ENCODE data around the gene KLHL30.

Gene KLHL30

DNA sequence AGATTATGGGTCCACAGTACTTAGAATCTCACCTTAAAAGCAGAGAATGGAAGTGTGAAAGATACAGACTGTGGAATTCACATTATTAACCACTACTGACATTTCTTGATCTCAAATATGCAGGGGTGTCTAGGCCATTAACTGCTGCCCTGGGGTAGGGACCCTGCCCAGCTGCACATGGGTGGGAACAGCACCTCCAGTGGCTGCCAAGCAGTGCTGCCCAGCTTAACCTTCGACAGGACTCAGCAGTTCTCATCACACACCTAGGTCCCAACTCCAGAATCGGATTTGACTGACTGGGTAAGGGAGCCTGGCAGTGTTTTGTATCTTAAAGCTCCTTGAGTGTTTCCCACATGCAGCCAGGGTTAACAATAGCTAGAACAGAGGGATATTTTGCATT lies 35.2 kb downstream of the KLHL30 start:
- no peak for DNase-seq (ENCODE audit: low read depth in 2 of 2, low spot score in 1 of 2)

DNA sequence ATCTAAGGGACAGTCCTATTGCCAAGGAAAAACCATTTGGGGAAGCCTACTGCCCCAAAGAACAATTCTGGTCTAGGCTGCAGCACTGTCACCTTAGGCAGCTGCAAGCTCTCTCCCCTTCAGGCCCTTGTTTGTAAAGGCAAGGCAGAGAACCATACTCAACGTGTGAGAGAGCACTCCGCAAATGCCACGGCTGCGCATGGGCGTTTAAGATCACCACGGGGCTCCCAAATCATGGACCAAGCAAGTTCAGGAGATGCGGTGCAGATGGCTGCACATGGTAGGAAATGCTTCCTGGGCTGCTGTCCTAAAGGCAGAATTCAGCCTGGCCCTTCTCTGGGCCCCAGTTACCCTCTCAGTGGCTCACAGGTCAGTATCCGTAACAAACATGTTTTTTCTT lies 35.8 kb downstream of the KLHL30 start:
- no peak for DNase-seq (ENCODE audit: low read depth in 2 of 2, low spot score in 1 of 2)

DNA sequence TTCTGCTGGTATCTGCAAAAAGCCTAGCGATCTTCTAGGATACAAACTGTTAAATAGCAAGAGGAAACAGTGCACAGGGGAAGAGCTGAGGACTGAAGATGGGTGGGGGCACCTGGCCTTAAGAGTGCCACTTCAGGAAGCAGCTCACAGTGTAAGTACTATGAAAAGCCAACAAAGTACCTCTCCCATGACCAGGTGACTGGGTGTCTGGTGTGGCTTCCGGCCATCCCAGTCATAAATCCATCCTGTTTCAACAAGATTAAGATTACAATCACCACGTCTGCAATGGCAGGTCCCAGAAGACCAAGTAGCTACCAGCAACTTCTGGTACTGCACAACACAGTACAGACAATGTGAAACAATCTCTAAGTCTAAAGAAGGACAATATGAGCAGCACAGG lies 36.2 kb downstream of the KLHL30 start:
- DNase-seq (ENCODE audit: low read depth in 2 of 2, low spot score in 1 of 2), result no peak

DNA sequence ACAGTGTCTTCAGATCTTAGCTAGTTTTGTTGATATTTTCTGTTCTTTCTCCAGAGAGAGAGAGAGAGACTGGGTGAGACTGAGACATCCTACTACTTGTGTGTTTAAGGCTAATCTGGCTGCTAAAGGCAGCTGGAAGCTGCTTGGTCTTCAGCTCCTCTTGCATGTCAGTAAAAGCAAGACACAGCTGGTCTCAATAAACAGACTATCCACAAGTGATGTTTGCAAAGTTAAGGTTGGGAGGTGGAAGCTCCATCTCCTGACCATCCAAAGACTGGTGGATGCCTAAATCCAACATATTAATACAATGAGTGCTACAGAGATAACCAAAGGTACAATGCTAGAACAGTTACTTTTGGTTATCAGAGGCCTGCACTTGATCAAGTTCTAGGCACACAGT lies 38.1 kb downstream of the KLHL30 start:
- DNase-seq (ENCODE audit: low read depth in 2 of 2, low spot score in 1 of 2), result no peak

DNA sequence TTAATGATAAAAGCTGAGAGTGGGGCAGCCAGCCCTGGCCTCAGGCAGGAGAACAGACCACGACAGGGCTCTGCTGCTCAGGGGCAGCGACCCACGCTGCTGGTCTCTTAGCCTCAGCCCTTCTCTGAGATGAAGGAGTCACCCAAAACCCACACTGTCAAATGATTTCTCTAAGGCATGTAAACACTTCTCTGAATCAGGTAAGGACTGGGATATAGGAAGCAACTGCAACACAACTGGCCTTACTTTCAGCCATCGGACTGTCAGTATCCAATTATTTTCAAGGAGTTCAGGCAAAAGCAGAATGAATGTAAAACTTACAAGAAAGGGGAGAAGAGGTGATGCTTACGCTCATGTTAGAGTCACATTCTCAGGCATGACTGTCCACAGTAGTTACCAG lies 42.1 kb downstream of the KLHL30 start:
- no peak for DNase-seq (ENCODE audit: low read depth in 2 of 2, low spot score in 1 of 2)

DNA sequence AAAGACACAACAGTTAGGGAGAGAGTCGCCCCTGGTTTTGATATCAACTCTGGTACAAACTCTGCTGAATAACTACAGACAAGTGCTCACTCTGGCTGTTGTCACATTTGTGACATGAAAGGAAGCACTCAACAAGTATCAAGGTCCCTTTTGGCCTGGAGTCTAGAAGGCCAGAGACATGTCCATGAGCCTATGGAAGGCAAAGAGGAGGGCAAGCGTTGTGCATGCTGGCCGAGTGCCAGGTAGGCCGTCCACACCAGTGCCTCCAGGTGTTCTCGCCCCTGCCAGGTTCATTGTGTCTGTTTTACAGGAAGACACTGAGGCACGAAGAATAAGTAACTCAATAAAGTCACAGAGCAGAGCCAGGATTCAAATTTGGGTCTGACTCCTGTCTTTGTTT lies 43.9 kb downstream of the KLHL30 start:
- no peak for DNase-seq (ENCODE audit: low read depth in 2 of 2, low spot score in 1 of 2)

DNA sequence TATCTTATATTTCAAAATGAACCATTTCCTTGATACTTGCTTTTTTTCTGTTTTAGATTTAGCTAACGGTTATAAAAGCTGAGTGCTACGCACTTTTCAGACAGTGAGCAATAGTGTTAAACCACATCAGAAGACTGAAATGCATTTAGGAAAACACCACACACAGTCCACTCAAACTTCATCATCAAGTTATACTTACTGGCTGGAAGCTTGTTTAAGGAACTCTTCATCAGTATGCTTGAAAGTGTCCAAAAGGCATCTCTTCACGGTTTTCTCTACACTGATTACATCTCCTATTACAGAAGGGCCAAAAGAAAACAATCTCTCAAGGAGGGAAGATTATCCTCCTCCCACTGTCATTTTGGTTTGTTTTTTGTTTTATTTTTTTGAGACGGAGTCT lies 45.4 kb downstream of the KLHL30 start:
- DNase-seq (ENCODE audit: low read depth in 2 of 2, low spot score in 1 of 2), result no peak

DNA sequence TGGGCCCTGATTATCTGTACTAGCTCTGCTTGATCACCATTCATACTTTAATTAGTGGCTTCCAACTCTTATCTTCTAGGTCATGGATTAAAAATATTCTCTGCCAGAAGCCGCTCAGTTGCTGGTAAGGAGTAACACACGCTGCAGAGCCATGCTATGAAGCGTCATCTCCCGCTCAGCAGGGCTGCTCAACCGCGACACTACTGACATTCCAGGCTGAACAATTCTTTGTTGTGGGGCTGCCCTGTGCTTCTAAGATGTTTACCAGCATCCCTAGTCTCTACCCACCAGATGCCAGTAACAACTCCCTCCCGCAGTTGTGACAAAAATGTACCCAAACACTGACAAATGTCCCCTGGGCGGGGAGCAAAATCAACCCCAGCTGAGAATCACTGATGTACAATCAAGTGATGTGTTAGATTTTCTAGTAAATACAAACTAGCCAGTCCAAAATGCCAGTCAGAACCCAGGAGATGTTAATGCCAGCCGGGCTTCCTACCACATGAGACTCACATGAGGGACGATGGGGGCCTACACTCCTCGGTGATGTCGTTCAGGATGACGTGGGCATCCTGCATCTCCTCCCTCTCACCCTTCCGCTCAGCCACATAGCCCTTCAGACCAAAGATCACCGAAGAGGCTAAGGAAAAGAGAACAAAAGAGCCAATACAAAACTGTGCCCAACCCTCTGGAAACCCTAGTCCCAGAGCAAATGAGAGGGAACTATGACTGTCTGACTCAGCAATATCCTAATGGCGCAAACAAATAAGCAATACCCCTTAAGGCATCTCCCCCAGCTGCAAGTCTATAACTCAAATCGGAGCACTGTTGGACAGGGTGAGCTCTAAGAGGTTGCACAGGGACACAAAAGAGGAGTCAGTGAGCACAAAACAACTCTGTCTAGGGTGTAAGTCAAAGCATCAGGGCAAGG lies 49.4 kb downstream of the KLHL30 start:
- DNase-seq (ENCODE audit: low read depth in 2 of 2, low spot score in 1 of 2), result no peak

DNA sequence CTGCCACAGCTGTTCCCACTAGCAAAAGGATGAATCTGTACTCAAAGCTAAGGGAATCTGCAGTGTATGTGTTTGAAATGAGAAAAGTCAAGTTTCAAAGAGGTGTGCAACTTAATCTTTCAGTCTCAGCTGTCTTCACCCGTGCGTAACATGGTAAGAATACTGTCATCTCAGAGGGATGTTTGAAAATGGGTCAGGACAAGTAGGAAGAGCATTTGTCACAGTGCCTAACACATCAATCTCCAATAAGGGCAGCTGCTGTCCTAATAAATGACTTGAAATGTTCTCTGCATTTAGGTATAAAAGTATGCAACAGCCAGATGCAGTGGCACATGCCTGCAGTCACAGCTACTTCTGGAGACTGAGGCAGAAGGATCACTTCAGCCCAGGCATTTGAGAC lies 52.0 kb downstream of the KLHL30 start:
- no peak for DNase-seq (ENCODE audit: low read depth in 2 of 2, low spot score in 1 of 2)

Measured in stimulated activated CD8-positive, alpha-beta memory T cell treated with anti-CD3 and anti-CD28 coated beads, Interleukin-4, amount 100 ng/mL, for 4 hours (primary cell).